Keratinocyte (primary cell): Measurements from ENCODE around the gene ANO2.

Experiments used
- CTCF ChIP-seq, 3 experiments: IDR thresholded peaks in 1 of 3; conservative IDR thresholded peaks in 1 of 3; optimal IDR thresholded peaks in 1 of 3; 2 replicates in 2 of 3; 3 replicates in 1 of 3; pipeline versions ENCODE3 to v1.5.1; 2011; ENCODE audit warnings: low read length in 3 of 3, mild to moderate bottlenecking in 3 of 3, moderate library complexity in 2 of 3, control low read depth in 1 of 3, inconsistent platforms in 1 of 3; ENCODE audit not compliant: insufficient read depth in 2 of 3; ENCODE audit errors: extremely low read depth in 1 of 3
- EZH2 ChIP-seq: IDR thresholded peaks from one replicate; pipeline ENCODE4 v1.6.1; 2012; ENCODE audit warnings: inconsistent platforms, mild to moderate bottlenecking, low read length, moderate library complexity

GRCh38 chr12:5537771-5538170 lies 407.3 kb downstream of the ANO2 start:
- no peak for TF ChIP-seq CTCF (optimal IDR thresholded peaks at IDR 0.05 in 1 of 3, IDR thresholded peaks at IDR 0.05 in 1 of 3, conservative IDR thresholded peaks at IDR 0.05 in 1 of 3; ENCODE audit: extremely low read depth in 1 of 3, insufficient read depth in 2 of 3, low read length in 3 of 3)
- no peak for TF ChIP-seq EZH2
